HUES48 (cell line): Measurements from ENCODE around the gene RSRP1.
"Not testable (repeated sequence)": the region's sequence is repeated elsewhere in the genome, so short reads cannot be mapped to it uniquely, and the experiment has no call there.

ENCODE experiments used
- H3K27ac ChIP-seq: one replicate; pipeline ENCODE4 v1.7.0; 2013; ENCODE audit warnings: low read depth, low read length, inconsistent platforms
- H3K27me3 ChIP-seq: 2 replicates; pipeline ENCODE4 v1.6.1; 2013; ENCODE audit warnings: mild to moderate bottlenecking, low read length; ENCODE audit not compliant: control insufficient read depth, insufficient read depth
- H3K36me3 ChIP-seq: 2 replicates; pipeline ENCODE4 v1.6.1; 2013; ENCODE audit warnings: low read length; ENCODE audit not compliant: control insufficient read depth, insufficient read depth
- H3K4me1 ChIP-seq: 2 replicates; pipeline ENCODE4 v1.6.1; 2013; ENCODE audit warnings: mild to moderate bottlenecking, low read length; ENCODE audit not compliant: control insufficient read depth, insufficient read depth
- H3K4me3 ChIP-seq: 2 replicates; pipeline ENCODE4 v1.5.1; 2013; ENCODE audit warnings: mild to moderate bottlenecking, low read depth, low read length
- H3K9ac ChIP-seq: 2 replicates; pipeline ENCODE4 v1.6.1; 2013; ENCODE audit warnings: mild to moderate bottlenecking, low read depth, low read length, moderate library complexity
- H3K9me3 ChIP-seq: 2 replicates; pipeline ENCODE4 v1.6.1; 2013; ENCODE audit warnings: low read length; ENCODE audit not compliant: control insufficient read depth, insufficient read depth

Gene RSRP1, protein sequence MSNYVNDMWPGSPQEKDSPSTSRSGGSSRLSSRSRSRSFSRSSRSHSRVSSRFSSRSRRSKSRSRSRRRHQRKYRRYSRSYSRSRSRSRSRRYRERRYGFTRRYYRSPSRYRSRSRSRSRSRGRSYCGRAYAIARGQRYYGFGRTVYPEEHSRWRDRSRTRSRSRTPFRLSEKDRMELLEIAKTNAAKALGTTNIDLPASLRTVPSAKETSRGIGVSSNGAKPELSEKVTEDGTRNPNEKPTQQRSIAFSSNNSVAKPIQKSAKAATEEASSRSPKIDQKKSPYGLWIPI

GRCh38 chr1:25247024-25247828 is at the start of gene RSRP1:
RSRP1 (minus strand) TSS chr1:25247454; CDS start chr1:25246963, 491 bp downstream.
- peak within 1 kb of the TSS; percentile 98 for H3K4me3 ChIP-seq
- H3K36me3 ChIP-seq, result peaks cover 36% of the 10 kb centered on the region
- H3K4me1 ChIP-seq, result peaks cover 10% of the 10 kb centered on the region; the same call in 1 of the 2 replicates
- H3K9ac ChIP-seq, result peak within 1 kb of the TSS; percentile 89
- no peaks in the 10 kb centered on the region for H3K9me3 ChIP-seq
- H3K27me3 ChIP-seq, result no peaks in the 10 kb centered on the region
- H3K27ac ChIP-seq, result peak within 1 kb of the TSS; percentile 96

DNA sequence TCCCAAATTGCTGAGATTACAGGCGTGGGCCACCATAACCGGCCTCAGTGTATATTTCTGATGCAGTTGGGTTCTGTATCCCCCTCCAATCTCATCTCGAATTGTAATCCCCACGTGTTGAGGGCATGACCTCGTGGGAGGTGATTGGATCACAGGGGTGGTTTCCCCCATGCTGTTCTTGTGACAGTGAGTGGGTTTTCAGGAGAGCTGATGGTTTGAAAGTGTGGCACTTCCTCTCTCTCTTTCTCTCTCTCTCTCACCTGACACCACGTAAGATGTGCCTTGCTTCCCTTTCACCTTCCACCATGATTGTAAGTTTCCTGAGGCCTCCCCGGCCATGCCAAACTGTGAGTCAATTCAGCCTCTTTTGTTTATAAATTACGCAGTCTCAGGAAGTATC is 49.2 kb upstream of the RSRP1 start:
- not testable (repeated sequence) for H3K36me3 ChIP-seq, H3K27me3 ChIP-seq, H3K9ac ChIP-seq, H3K4me1 ChIP-seq, H3K27ac ChIP-seq, H3K4me3 ChIP-seq, H3K9me3 ChIP-seq

- H3K36me3 ChIP-seq, H3K4me3 ChIP-seq, H3K27me3 ChIP-seq, H3K27ac ChIP-seq, H3K9me3 ChIP-seq, H3K9ac ChIP-seq, H3K4me1 ChIP-seq: not testable (repeated sequence)
These were observed 47.9 kb upstream of the RSRP1 start for GRCh38 chr1:25294889-25295826.

DNA sequence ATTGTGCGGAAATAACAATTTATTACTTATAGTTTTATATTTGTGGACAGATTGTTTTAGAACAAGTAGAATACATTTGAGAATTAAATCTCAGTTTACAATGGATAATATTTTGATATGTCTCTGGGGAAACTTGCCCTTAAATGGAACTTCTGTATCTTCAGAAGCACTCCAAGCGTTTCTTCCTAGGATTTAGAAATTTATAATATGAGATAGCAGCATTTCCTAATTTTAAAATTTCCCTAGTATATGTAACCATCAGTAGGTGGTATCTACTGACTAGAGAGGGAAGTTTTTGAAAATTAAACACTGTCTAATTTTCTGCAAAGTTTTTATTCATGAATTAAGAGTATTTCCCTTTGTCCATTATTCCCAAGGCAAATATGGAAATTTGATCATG is 46.2 kb upstream of the RSRP1 start:
- not testable (repeated sequence) for H3K4me1 ChIP-seq, H3K27me3 ChIP-seq, H3K9me3 ChIP-seq, H3K36me3 ChIP-seq, H3K9ac ChIP-seq, H3K27ac ChIP-seq, H3K4me3 ChIP-seq

DNA sequence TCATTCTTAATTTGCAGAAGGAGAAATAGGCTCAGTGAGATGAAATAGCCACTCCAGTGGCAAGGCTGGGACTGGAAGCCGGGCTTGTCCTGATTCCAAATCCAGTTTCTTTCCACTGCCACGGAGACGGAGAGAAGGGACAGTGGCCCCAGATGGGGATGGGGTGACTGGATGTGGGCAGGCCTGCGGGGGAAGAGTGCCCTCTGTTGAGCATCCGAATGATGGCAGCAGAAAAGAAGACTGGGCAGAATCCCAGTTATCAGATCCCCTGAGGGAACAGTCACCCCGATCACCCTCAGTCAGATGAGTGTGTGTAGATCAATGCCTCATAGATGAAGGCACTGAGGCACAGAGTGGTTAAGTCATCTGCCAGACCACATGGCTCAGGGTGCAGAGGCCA is 42.8 kb upstream of the RSRP1 start:
- H3K36me3 ChIP-seq, H3K9me3 ChIP-seq, H3K4me1 ChIP-seq, H3K4me3 ChIP-seq, H3K9ac ChIP-seq, H3K27ac ChIP-seq, H3K27me3 ChIP-seq: not testable (repeated sequence)

DNA sequence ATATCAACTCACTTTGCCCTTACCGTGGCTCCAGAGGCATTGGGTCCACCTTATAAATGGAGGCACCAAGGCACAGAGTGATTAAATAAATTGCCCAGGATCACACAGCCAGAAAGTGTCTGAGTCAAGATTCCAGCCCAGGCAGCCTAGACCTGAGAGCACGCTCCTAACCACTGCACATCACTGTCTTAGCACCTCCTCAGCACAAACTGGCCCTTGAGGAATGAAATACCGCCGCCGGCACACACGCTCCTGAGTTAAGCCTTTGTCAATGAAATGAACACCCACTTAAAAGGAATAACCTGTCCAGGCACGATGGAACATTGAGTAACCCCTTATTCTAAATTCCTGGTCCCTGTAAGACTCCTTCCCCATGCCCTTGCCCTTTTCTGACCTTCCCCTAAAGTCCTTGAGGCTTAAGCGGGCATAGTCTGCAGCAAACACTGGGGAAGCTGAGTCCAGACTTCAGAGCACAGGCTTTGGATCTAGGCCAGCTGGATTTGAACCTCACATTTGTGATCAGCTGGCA is 41.4 kb upstream of the RSRP1 start:
- H3K27ac ChIP-seq, H3K4me3 ChIP-seq, H3K4me1 ChIP-seq, H3K36me3 ChIP-seq, H3K9ac ChIP-seq, H3K27me3 ChIP-seq, H3K9me3 ChIP-seq: not testable (repeated sequence)

GRCh38 chr1:25287164-25287563 is 39.9 kb upstream of the RSRP1 start:
- not testable (repeated sequence) for H3K9ac ChIP-seq, H3K27ac ChIP-seq, H3K4me1 ChIP-seq, H3K36me3 ChIP-seq, H3K9me3 ChIP-seq, H3K4me3 ChIP-seq, H3K27me3 ChIP-seq

GRCh38 chr1:25285862-25286261 is 38.6 kb upstream of the RSRP1 start:
- not testable (repeated sequence) for H3K9me3 ChIP-seq, H3K27me3 ChIP-seq, H3K4me1 ChIP-seq, H3K36me3 ChIP-seq, H3K27ac ChIP-seq, H3K4me3 ChIP-seq, H3K9ac ChIP-seq

DNA sequence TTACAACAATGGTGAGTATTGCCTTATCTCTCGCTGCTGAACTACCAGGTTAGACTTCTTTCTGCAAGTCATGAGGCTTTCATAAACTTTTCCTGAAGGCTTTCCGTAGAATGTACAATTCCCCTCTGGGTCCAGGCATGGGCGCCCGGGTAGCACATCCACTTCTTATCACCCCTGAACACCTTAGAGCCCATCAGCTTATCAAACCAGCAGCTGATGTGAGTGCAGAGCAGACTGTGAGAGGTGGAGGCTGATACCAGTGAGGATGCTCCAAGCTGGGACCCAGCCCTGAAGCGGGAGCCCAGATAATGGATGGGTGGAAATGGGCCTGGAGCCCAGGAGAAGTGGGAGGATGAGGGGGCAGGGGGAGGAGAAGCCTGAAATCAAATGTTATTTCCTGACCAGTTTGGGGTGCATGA is 32.4 kb upstream of the RSRP1 start:
- not testable (repeated sequence) for H3K9ac ChIP-seq, H3K27me3 ChIP-seq, H3K9me3 ChIP-seq

GRCh38 chr1:25278790-25279189 is 31.5 kb upstream of the RSRP1 start:
- not testable (repeated sequence) for H3K27ac ChIP-seq, H3K36me3 ChIP-seq, H3K4me1 ChIP-seq, H3K9ac ChIP-seq, H3K4me3 ChIP-seq, H3K27me3 ChIP-seq, H3K9me3 ChIP-seq

More for the DNA sequence above, 32.4 kb upstream of the RSRP1 start:
- H3K27ac ChIP-seq, H3K4me3 ChIP-seq, H3K4me1 ChIP-seq, H3K36me3 ChIP-seq: not testable (repeated sequence)
